ENCODE results near the gene CORO2B. TPM values are rescaled to one million over a fixed set of nuclear protein-coding genes. Genes with fewer than 3 reads are reported as not detected.

CORO2B gene
- polyA plus RNA-seq, 2 donors, result 0.24 to 0.35 TPM

DNA sequence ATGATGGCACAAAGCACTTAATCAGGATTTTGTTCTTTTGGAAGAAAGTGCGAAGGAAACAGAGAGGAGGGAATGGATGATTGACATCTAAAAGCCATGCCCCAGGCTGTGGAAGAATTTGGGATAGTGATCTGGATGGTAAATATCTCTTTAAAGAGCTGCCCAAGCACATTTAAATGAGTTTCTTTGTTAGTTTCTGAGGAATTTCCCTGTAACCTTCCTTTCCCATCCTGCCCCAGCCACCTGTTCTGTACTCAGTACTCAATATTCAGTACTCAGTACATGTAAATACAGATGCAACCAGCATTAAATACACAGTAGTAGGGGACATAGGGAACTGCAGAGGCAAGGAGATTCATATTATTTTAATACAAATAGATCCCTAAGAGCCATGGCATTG lies 7.8 kb upstream of the CORO2B start:
- 81 to 89% methylated on average over 1 of the region's 1 CpG for WGBS, 2 donors
- no peaks in the 10 kb centered on the region for H3K36me3 ChIP-seq (ENCODE audit: control insufficient read depth in 2 of 2, insufficient read depth in 2 of 2, low read length in 1 of 2)
- H3K27ac ChIP-seq (ENCODE audit: low read depth in 2 of 2, low read length in 1 of 2), result no peak overlapping the region
- H3K27me3 ChIP-seq (ENCODE audit: control insufficient read depth in 1 of 2, insufficient read depth in 2 of 2, low read length in 2 of 2), result no peaks in the 10 kb centered on the region
- H3K9me3 ChIP-seq (ENCODE audit: control insufficient read depth in 2 of 2, insufficient read depth in 1 of 2, low read depth in 1 of 2, low read length in 1 of 2), result no peaks in the 10 kb centered on the region
- H3K4me3 ChIP-seq (ENCODE audit: low read depth in 1 of 2, low read length in 2 of 2), result no peak overlapping the region
- no peaks in the 10 kb centered on the region for H3K4me1 ChIP-seq (ENCODE audit: control insufficient read depth in 2 of 2, insufficient read depth in 2 of 2, low read length in 1 of 2)

DNA sequence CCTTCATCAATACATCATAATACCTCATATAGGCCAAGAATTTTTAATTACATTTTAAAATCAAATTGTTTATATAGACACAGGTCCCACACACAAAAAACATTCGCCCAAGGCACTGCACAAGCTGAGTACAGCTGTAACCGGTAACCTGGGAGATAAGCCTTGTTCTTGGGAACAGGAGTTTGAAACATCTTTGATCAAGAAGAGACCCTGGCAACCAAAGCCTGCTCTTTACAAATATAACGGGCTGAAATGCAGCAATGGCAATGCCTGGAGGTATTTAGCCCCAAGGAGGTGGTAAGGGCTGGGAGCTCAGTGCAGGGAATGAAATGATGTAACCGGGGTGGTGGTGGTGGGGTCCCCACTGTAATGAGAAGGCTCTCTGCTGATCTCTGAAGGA lies 7.2 kb upstream of the CORO2B start:
- Histone ChIP-seq H3K36me3 (ENCODE audit: control insufficient read depth in 2 of 2, insufficient read depth in 2 of 2, low read length in 1 of 2) (no peaks in the 10 kb centered on the region), H3K27me3 (ENCODE audit: control insufficient read depth in 1 of 2, insufficient read depth in 2 of 2, low read length in 2 of 2) (no peaks in the 10 kb centered on the region), H3K4me1 (ENCODE audit: control insufficient read depth in 2 of 2, insufficient read depth in 2 of 2, low read length in 1 of 2) (no peaks in the 10 kb centered on the region), H3K9me3 (ENCODE audit: control insufficient read depth in 2 of 2, insufficient read depth in 1 of 2, low read depth in 1 of 2, low read length in 1 of 2) (no peaks in the 10 kb centered on the region), H3K27ac (ENCODE audit: low read depth in 2 of 2, low read length in 1 of 2) (no peak overlapping the region), H3K4me3 (ENCODE audit: low read depth in 1 of 2, low read length in 2 of 2) (no peak overlapping the region)
- WGBS, 2 donors, result 80 to 81% methylated on average over 4 of the region's 4 CpGs

DNA sequence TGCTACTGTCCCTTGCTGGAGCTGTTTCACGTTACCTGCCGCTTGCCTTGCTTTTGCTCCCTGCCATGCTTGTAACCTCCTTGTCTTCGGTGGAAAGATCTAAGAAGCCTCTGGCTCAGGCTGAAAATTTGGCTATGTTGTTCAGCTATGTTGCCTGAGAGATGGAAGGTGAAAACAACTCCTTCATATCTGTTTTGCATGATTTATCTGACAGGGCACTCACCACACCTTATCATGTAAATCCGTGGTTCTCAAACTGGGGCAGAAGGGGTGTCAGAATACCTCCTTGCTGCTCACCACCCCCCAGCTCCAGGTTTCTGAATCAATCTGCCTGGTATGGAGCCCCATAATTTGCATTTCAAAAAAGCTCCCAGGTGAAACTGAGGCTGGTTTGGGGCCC lies 6.5 kb upstream of the CORO2B start:
- no peaks in the 10 kb centered on the region for H3K4me1 ChIP-seq (ENCODE audit: control insufficient read depth in 2 of 2, insufficient read depth in 2 of 2, low read length in 1 of 2)
- no peak overlapping the region for H3K4me3 ChIP-seq (ENCODE audit: low read depth in 1 of 2, low read length in 2 of 2)
- 84 to 89% methylated on average over 4 of the region's 4 CpGs for WGBS, 2 donors
- no peaks in the 10 kb centered on the region for H3K27me3 ChIP-seq (ENCODE audit: control insufficient read depth in 1 of 2, insufficient read depth in 2 of 2, low read length in 2 of 2)
- H3K27ac ChIP-seq (ENCODE audit: low read depth in 2 of 2, low read length in 1 of 2), result no peak overlapping the region
- no peaks in the 10 kb centered on the region for H3K36me3 ChIP-seq (ENCODE audit: control insufficient read depth in 2 of 2, insufficient read depth in 2 of 2, low read length in 1 of 2)
- H3K9me3 ChIP-seq (ENCODE audit: control insufficient read depth in 2 of 2, insufficient read depth in 1 of 2, low read depth in 1 of 2, low read length in 1 of 2), result no peaks in the 10 kb centered on the region

DNA sequence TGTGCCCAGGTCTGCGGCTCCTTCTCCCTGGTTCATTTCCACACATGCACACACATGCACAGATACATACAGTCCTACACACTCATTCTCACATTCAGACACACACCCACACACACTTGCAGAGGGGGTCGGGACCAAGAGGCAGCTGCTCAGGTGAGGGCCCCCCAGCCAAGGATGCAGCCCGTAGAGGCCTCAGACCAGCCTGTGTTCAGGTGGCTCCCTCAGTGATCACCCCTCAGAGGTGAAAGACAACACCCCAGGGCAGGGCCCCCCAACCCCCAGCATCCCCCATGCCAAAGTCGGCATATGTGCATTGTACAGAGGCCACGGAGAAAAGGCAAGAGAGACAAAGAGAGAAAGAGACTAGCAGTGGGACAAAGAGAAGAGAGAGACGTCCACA lies 5.9 kb upstream of the CORO2B start:
- Histone ChIP-seq H3K4me1 (ENCODE audit: control insufficient read depth in 2 of 2, insufficient read depth in 2 of 2, low read length in 1 of 2) (peaks cover 2 to 3% of the 10 kb centered on the region in 2 donors), H3K9me3 (ENCODE audit: control insufficient read depth in 2 of 2, insufficient read depth in 1 of 2, low read depth in 1 of 2, low read length in 1 of 2) (peaks cover 0 to under 1% of the 10 kb centered on the region in 2 donors), H3K4me3 (ENCODE audit: low read depth in 1 of 2, low read length in 2 of 2) (no peak overlapping the region), H3K27me3 (ENCODE audit: control insufficient read depth in 1 of 2, insufficient read depth in 2 of 2, low read length in 2 of 2) (peaks cover 0 to under 1% of the 10 kb centered on the region in 2 donors), H3K36me3 (ENCODE audit: control insufficient read depth in 2 of 2, insufficient read depth in 2 of 2, low read length in 1 of 2) (no peaks in the 10 kb centered on the region), H3K27ac (ENCODE audit: low read depth in 2 of 2, low read length in 1 of 2) (no peak overlapping the region)
- WGBS, 2 donors, result 76 to 77% methylated on average over 6 of the region's 6 CpGs

DNA sequence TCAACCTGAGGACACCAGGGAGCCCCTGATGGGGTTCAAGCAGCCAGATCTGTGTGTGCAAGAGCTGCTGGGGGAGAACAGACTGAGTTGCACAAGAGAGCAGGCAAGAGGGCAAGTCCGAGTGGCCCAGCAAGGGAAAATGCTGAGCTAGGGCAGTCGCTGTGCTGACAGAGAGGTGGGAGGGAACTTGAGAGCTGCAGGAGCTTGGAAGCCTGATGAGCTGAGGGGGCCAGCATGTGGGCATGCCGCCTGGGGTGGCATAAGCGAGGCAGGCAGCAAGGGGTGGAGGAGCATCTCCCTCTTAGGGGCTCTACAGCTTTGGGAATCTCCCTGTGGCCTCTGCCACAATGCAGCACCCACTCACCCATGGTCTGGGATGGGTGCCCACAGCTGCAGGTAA lies 4.7 kb upstream of the CORO2B start:
- no peaks in the 10 kb centered on the region for H3K36me3 ChIP-seq (ENCODE audit: control insufficient read depth in 2 of 2, insufficient read depth in 2 of 2, low read length in 1 of 2)
- peaks cover 0 to 5% of the 10 kb centered on the region in 2 donors for H3K27me3 ChIP-seq (ENCODE audit: control insufficient read depth in 1 of 2, insufficient read depth in 2 of 2, low read length in 2 of 2)
- 69 to 81% methylated on average over 4 of the region's 4 CpGs for WGBS, 2 donors
- H3K4me1 ChIP-seq (ENCODE audit: control insufficient read depth in 2 of 2, insufficient read depth in 2 of 2, low read length in 1 of 2), result peaks cover 2 to 9% of the 10 kb centered on the region in 2 donors
- no peak overlapping the region for H3K4me3 ChIP-seq (ENCODE audit: low read depth in 1 of 2, low read length in 2 of 2)
- peaks cover 0 to 3% of the 10 kb centered on the region in 2 donors for H3K9me3 ChIP-seq (ENCODE audit: control insufficient read depth in 2 of 2, insufficient read depth in 1 of 2, low read depth in 1 of 2, low read length in 1 of 2)
- no peak overlapping the region for H3K27ac ChIP-seq (ENCODE audit: low read depth in 2 of 2, low read length in 1 of 2)

DNA sequence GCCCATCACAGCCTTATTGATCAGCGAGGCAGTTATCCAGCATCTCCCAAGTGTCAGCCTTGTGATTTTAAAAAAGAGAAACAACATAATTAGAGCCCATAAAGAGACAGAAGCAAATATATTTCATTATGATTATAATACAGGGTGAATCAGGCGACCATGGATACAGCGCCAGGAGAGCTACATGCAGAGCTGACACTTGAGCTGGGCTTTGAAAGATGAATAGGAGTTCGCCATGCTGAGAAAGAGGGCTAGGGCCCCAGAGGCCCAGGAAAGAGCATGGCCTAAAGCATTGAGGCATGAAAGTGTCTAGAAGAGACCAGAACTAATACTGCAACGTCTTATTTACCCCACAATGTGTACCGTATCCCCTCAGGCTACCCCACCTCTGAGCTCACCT lies 4.2 kb upstream of the CORO2B start:
- Histone ChIP-seq H3K9me3 (ENCODE audit: control insufficient read depth in 2 of 2, insufficient read depth in 1 of 2, low read depth in 1 of 2, low read length in 1 of 2) (peaks cover 0 to 3% of the 10 kb centered on the region in 2 donors), H3K27me3 (ENCODE audit: control insufficient read depth in 1 of 2, insufficient read depth in 2 of 2, low read length in 2 of 2) (peaks cover 0 to 7% of the 10 kb centered on the region in 2 donors), H3K27ac (ENCODE audit: low read depth in 2 of 2, low read length in 1 of 2) (no peak overlapping the region), H3K4me3 (ENCODE audit: low read depth in 1 of 2, low read length in 2 of 2) (no peak overlapping the region), H3K36me3 (ENCODE audit: control insufficient read depth in 2 of 2, insufficient read depth in 2 of 2, low read length in 1 of 2) (no peaks in the 10 kb centered on the region), H3K4me1 (ENCODE audit: control insufficient read depth in 2 of 2, insufficient read depth in 2 of 2, low read length in 1 of 2) (peaks cover 2 to 9% of the 10 kb centered on the region in 2 donors)
- 83 to 88% methylated on average over 6 of the region's 6 CpGs for WGBS, 2 donors

DNA sequence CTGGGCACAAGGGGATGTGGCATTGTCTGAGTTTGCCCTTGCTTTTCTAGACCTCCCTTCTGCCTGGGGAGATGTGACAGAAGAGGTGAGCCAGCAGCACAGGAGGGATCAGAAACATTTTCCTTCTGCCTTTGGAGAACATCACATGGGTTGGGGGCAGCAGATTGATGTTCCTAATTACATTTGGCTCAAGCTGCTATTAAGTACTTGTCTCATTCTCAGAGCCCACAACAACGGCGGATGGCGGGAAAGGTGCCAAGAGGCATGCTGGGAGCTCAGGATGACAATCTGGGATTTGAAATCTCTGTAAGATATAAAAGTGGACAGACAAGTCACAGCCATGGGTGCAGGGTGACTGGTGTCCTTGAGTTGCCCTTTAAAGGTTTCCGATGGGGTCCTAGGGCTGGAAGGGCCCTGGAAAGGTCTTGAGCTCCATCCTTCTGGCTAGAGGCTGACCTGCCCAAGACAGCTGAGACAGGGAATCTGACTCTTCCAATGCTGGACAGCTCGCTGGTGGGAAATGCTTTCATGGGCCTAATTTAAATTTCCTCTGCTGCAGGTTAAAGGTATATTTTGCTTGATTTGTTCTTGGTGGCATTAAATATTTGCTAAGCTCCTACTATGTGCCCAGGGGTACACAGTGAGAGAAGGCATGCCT lies 2.4 kb upstream of the CORO2B start:
- peaks cover 2 to 9% of the 10 kb centered on the region in 2 donors for H3K4me1 ChIP-seq (ENCODE audit: control insufficient read depth in 2 of 2, insufficient read depth in 2 of 2, low read length in 1 of 2)
- H3K9me3 ChIP-seq (ENCODE audit: control insufficient read depth in 2 of 2, insufficient read depth in 1 of 2, low read depth in 1 of 2, low read length in 1 of 2), result peaks cover 0 to 3% of the 10 kb centered on the region in 2 donors
- no peak overlapping the region for H3K4me3 ChIP-seq (ENCODE audit: low read depth in 1 of 2, low read length in 2 of 2)
- H3K27ac ChIP-seq (ENCODE audit: low read depth in 2 of 2, low read length in 1 of 2), result no peak overlapping the region
- no peaks in the 10 kb centered on the region for H3K36me3 ChIP-seq (ENCODE audit: control insufficient read depth in 2 of 2, insufficient read depth in 2 of 2, low read length in 1 of 2)
- WGBS, 2 donors, result 73 to 84% methylated on average over 5 of the region's 5 CpGs
- peaks cover 0 to 9% of the 10 kb centered on the region in 2 donors for H3K27me3 ChIP-seq (ENCODE audit: control insufficient read depth in 1 of 2, insufficient read depth in 2 of 2, low read length in 2 of 2)

DNA sequence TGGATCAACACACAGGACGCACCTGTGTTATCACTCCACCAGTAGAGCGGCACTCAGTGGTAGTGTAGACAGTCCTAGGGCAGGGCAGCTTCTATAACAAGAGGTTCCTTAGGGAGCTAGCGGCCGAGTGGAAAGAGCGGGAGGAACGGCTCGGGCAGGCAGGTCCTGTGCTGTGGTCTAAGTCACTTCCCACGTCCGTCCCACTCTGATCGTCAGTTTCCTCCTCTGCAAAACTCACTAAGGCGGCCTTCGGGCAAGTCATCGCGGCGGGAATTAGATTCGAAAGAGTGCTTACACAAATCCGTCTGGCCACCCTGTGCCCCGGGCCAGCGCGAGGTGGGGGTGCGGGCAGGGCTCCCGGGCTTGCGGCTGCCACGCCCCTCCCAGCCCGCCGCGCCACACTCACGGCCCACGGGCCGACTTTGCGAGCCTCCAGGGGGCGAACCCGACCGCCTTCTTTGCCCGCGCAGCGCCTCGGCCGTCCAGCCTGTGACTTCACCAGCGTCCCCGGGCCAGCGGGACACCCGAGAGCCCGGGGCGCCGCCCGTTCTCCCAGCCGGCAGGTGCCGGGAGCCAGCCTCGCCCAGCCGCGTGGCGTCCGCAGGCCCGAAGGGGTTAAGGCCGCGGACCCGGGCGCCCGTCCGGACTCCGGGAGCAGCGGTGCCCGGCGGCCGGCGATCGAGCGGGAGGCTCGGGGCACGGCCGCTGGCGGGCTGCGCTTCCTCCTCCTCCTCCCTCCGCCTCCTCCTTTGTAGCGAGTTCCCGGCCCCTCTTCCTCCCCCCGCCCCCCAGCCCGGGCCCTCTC lies 416 bp upstream of the CORO2B start:
- Histone ChIP-seq H3K27me3 (ENCODE audit: control insufficient read depth in 1 of 2, insufficient read depth in 2 of 2, low read length in 2 of 2) (peaks cover 0 to 9% of the 10 kb centered on the region in 2 donors), H3K36me3 (ENCODE audit: control insufficient read depth in 2 of 2, insufficient read depth in 2 of 2, low read length in 1 of 2) (no peaks in the 10 kb centered on the region), H3K9me3 (ENCODE audit: control insufficient read depth in 2 of 2, insufficient read depth in 1 of 2, low read depth in 1 of 2, low read length in 1 of 2) (peaks cover 0 to 3% of the 10 kb centered on the region in 2 donors), H3K4me1 (ENCODE audit: control insufficient read depth in 2 of 2, insufficient read depth in 2 of 2, low read length in 1 of 2) (peaks cover 2 to 9% of the 10 kb centered on the region in 2 donors), H3K4me3 (ENCODE audit: low read depth in 1 of 2, low read length in 2 of 2) (peak overlapping the region; percentile 43 to 48), H3K27ac (ENCODE audit: low read depth in 2 of 2, low read length in 1 of 2) (no peak overlapping the region)
- 1% methylated on average over 60 to 79 of the region's 79 CpGs for WGBS, 2 donors

DNA sequence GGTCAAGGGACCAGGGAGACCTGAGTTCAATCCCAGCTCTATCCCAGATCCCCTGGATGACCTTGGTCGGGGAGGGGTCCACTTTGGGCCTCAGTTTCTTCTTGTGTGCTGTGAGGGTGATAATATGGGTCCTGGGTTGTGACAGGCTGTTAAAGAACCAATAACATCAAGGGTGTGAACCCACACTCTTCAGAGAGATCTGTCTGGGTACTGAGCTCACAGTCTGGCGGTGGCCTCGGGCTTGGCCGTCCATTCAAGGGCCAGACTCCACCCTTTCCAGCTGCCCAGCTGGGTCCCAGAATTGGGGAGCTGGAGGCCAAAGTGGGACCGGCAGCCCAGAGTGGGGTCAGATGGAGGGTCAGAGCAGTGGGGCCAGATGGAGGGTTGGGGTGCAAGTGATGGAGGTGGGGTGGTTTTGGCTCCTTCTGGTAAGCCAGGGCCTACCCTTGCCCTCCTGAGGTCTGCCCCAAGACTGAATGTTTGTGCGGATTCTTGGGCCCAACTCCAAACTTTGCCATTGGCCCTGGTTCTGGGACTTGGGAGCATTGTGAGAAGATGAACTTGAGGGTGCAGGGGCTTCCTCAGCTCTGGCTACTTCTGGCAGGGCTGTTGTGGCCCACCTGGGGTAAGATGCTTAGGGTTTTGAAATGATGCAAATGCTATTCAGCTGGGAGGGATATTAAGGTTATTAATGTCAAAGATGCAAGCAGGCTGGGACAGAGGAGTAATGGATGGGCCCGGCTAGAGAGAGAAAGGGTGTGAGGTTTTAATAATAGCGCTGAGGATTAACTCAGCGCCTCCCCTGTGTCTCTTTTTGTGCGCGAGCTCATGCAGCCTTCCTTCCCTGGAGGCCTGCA lies 1.5 kb downstream of the CORO2B start:
- Histone ChIP-seq H3K27me3 (ENCODE audit: control insufficient read depth in 1 of 2, insufficient read depth in 2 of 2, low read length in 2 of 2) (peaks cover 0 to 9% of the 10 kb centered on the region in 2 donors), H3K27ac (ENCODE audit: low read depth in 2 of 2, low read length in 1 of 2) (no peak overlapping the region)
- WGBS, 2 donors, result 78 to 87% methylated on average over 11 of the region's 11 CpGs

More for the DNA sequence above, 1.5 kb downstream of the CORO2B start:
- H3K4me1 ChIP-seq (ENCODE audit: control insufficient read depth in 2 of 2, insufficient read depth in 2 of 2, low read length in 1 of 2), result peaks cover 2 to 9% of the 10 kb centered on the region in 2 donors
- no peaks in the 10 kb centered on the region for H3K36me3 ChIP-seq (ENCODE audit: control insufficient read depth in 2 of 2, insufficient read depth in 2 of 2, low read length in 1 of 2)
- H3K4me3 ChIP-seq (ENCODE audit: low read depth in 1 of 2, low read length in 2 of 2), result no peak overlapping the region
- H3K9me3 ChIP-seq (ENCODE audit: control insufficient read depth in 2 of 2, insufficient read depth in 1 of 2, low read depth in 1 of 2, low read length in 1 of 2), result peaks cover 0 to 3% of the 10 kb centered on the region in 2 donors

Measured in esophagus (tissue), 2 donors.